Erythroblast (primary cell): ENCODE measurements around the gene WWC1.

ENCODE experiments used
- GATA1 ChIP-seq: IDR thresholded peaks from 2 replicates; pipeline ENCODE4 v1.6.1; 2011; ENCODE audit warnings: low read depth, mild to moderate bottlenecking, control low read depth, low read length, moderate library complexity
- POLR2A ChIP-seq: IDR thresholded peaks from 2 replicates; pipeline ENCODE4 v1.6.1; 2011; ENCODE audit warnings: mild to moderate bottlenecking, low read length

DNA sequence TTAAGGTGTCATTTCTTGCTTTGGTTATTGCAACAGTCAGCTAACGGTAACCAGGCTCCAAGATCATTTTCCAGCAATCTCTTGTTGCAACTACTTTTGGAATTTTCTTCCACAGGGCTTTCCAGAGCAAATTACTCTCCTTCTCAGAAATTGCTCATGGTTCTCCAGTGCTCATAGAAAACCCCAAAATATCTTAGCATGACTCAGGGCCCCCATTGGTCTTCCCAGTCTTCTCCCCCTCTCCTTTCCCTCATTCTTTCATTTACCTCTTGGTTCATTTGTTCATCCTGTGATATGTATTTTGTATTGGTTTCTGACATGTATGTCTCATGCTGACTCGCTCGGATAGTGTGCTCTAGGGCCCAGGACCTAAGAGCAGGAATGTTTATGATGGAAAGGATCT lies 35.6 kb downstream of the WWC1 start:
- TF ChIP-seq POLR2A, result no peak
- TF ChIP-seq GATA1, result no peak
